ENCODE data around the gene PKMYT1.

PKMYT1 gene

DNA sequence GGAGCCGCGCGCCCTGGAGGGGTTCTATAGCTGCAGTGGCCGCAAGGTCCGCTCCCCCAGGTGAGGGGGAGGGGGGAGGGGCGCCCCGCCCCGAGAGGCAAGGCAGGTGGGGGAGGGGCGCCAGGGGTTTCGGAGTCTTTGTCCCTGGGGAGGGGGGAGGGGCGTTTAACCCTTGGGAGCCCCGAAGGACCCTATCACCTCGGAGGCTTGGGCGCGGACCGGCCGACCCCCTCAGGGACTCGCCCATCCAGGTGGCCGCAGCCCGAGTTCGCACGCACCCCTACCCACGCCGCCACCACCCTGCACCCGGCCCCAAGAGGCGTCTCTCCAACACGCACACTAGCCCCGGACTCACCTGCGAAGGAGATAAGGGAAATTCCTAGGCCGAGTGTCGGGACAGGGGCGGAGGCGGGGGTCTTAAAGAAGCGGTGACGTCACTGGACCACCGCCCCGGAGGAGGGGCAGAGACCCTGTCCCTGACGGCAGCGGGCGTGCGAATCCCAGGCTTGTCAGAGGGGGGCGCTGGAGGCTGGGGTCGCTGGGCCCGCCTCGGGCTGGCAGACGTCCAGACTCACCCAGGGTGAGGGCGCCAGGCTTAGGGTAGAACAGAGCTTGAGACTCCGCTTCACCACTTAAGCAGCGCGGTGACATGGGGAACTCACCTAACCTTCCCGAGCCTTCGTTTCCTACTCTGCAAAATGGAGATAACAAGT, 37.7 kb upstream of the PKMYT1 start, which contains the start of gene CLDN6:
Gene CLDN6, minus strand, starts transcription at position 390 of the 713 bp plus-strand sequence. CDS start 2,162 bp downstream, outside the sequence.
- no peak for DNase-seq

DNA sequence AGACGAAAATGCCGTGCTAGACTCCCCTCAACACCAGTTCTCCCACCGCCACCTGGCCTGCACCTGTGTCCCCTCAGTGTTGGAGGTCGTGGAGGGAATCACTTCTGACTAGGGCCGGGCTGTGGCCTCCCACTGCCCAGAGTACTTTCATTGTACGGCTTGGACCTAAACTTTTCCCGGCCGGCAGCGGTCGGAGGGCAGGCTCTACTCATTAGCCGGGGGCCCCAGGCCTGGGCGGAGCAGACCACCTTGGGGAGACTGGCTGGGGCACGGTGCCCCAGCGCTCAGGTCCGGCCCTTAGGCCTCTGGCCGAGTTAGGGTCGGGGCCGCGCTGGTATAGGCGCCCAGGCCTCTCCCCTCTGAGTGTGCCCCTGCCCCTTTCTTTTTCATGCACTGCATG, 37.1 kb upstream of the PKMYT1 start:
- no peak for DNase-seq

DNA sequence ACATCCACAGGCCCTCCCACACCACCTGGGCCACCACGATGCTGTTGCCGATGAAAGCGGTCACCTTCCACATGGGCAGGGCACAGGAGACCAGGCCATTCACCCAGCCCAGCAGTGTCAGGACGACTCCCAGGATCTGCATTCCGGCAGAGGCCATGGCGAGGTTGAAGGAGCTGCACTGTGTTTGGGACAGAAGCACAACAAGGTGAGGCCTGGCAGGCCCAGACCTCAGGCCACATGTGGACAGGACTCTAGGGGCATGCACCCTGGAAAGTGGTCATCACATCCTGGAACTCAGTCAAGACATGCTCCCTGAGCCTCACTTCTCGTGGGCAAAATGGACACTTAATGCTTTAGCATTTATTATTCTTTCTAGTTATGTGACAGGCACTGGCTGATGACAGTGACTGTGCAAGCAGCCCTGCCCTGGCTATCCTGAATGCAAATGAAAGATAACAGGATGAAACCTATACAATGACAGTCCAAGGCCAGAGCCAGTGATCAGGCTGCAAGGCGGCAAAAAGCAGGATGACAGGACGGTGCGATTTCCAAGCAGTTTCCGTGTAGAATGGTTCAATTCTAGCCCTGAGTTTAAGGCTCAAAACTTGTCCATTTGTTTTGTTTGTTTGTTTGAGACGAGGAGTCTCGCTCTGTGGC, 35.7 kb upstream of the PKMYT1 start:
- no peak for DNase-seq

DNA sequence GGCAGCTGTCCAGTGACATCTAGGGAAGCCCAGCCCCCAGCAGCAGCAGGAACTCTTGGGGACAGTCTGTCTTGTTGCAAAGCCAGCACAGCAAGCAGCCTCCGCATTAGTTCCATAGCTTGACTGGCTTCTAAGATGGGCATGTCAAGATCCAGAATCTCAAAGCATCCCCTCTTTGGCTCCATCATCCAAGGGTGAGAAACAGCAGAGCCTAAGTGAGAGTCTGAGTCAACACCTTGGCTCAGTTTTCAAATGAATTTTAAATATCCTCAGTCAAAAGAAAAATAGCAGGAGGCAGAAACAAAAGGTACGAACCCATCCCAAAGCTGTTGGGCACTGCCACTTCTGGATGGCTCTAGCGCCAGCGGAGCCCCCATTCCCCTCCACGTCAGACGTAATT, 34.7 kb upstream of the PKMYT1 start:
- no peak for DNase-seq

DNA sequence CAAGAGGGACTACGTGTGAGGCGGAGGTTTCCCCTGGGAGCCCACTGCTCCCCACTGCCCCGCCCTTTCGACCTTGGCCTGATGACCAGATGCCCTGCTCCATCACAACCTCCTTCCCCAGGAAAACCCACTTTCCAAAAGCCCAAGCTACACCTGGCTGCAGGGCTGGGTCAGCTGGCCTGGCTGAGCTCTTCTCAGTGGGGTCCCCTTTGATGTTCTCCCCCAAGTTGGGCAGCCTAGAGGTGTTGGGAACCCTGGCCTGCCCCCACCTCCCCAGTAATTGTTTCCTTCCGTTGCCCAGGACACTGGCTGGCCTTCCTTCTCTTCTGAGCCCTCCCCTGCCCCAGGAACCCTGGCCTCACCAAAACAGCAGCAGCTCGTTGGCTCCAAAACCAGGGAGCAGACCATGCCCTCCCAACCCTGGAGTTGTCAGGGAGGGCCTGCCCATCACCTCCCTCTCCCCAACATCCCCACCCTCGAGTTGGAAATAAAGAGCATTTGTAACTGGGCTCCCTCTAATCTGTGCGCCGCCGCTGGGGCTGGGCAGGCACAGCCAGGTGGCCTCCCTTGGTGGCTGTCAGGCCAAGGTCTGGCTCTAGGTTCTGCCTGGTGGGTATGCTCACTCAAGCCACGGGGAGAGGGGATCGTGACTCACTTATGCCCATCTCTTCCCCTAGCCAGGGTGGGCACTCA, 33.9 kb upstream of the PKMYT1 start:
- DNase-seq = no peak

DNA sequence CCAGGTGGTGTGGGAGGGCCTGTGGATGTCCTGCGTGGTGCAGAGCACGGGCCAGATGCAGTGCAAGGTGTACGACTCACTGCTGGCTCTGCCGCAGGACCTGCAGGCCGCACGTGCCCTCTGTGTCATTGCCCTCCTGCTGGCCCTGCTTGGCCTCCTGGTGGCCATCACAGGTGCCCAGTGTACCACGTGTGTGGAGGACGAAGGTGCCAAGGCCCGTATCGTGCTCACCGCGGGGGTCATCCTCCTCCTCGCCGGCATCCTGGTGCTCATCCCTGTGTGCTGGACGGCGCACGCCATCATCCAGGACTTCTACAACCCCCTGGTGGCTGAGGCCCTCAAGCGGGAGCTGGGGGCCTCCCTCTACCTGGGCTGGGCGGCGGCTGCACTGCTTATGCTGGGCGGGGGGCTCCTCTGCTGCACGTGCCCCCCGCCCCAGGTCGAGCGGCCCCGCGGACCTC, 33.3 kb upstream of the PKMYT1 start:
- no peak for DNase-seq

DNA sequence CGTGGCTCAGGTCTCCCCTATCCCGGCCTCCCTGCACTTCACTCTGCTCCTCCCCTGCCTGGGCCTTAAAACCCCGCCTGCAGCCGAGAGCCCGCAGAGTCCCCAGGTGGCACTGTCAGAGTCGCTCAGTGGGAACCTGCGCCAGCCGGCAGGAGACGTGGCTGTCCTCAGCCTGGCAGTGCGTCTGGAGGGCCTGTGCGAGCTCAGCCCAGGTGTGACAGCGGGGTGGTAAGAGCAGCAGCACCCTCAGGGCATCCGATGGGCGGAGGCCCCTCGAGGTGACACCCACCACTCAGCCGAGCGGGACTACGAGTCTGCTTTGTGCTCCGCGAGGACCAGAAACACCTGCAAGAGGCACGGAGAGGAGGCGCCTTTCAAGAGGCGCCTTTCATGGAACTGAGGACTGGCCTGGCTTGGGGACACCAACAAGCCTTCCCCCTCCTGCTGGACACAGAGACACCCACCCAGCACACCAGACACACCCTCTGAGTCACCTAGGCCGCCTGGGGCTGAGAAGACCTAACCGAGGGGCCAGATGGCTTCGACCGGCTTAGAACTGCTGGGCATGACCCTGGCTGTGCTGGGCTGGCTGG, 32.7 kb upstream of the PKMYT1 start, which contains the start of gene CLDN9:
Gene CLDN9, plus strand, starts transcription at position 96 of the 593 bp plus-strand sequence. Its CDS starts 440 bp downstream, at position 536.
- peak in 1 of 2 experiments; percentile 11 for DNase-seq

DNA sequence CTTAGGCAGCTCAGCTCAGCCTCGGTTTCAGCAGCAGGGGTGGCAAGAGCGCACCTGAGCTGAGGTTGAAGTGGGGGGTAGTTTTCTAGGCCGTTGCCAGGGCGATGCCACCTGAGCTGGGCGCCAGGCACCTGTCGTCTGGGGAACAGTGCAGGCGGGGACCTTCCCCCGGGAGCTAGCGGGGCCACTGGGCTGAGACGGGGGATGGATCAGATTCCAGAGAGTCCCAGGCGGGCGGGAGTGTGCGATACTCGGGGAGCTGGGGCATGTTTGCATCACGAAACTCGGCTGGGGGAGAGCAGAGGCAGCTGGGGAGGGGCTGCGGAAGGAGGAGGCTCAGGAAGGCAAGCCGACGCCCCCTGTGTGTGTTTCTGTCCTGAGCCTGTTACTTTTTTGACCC, 32.0 kb upstream of the PKMYT1 start:
- no peak for DNase-seq

DNA sequence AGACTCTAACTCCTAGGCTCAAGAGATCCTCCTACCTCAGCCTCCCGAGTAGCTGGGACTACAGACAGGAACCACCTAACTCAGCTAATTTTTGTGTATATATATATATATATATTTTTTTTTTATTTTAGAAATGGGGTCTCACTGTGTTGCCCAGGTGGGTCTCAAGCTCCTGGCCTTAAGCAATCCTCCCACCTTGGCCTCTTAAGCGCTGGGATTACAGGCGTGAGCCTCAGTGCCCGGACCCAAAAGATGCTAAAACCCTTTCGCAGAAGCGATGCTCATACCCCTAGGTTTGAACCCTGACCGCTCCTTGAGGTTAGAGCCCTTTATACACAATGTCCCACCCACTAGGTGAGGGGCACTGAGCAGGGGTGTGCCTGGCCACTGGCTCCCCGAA, 30.3 kb upstream of the PKMYT1 start:
- no peak for DNase-seq

DNA sequence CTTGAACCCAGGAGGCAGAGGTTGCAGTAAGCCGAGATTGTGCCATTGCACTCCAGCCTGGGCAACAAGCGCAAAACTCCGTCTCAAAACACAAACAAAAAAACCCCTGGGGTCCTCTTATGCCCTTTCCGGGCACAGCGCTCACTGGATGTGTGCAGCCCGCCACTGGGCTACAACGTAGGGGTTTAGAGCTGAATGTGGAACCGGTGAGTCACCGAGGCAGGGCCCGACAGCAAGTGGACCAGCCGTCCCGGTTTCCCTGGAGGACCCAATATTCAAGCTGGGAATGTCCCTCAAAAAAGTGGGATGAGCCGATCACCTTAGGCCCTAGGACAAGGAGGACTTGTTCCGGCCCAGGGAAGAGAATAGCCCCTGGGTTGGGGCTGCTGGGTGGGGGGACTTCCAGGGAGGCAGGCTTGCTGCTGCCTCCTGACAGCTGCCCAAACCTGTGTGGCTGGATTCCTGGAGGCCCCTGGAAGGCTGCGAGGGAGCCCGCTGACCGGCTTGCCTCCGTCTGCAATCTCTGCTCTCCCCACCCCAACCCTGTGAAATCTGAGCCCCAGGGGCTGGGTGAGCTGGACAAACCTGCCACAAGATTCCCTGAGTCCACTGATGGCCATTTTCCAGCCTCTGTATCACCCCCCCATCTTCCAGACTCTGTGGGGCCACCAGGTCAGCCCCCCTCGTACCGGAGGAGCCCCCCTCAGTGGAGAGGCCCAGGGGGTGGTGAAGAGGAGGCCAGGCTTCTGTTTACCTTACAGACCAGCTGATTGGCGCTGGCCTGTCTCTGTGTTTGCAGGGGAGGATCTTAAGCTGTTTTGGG, 29.5 kb upstream of the PKMYT1 start:
- DNase-seq = no peak

DNA sequence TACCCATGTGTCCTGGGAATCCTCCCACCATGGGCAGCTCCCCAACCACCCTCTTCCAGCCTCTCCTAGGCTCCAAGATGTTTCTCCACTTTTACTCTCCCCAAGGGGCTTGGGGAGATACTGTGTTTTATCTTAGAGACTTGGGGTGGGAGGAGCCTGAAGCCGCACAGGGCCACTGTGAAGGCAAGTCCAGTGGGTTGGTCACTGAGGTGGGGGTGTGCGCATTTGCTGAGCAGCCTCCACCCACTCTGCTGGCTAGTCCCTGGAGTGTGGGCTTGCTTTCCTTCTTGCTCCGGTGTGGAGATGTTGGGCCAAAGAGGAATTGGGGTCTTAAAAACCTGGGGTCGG, 28.4 kb upstream of the PKMYT1 start:
- DNase-seq = no peak

DNA sequence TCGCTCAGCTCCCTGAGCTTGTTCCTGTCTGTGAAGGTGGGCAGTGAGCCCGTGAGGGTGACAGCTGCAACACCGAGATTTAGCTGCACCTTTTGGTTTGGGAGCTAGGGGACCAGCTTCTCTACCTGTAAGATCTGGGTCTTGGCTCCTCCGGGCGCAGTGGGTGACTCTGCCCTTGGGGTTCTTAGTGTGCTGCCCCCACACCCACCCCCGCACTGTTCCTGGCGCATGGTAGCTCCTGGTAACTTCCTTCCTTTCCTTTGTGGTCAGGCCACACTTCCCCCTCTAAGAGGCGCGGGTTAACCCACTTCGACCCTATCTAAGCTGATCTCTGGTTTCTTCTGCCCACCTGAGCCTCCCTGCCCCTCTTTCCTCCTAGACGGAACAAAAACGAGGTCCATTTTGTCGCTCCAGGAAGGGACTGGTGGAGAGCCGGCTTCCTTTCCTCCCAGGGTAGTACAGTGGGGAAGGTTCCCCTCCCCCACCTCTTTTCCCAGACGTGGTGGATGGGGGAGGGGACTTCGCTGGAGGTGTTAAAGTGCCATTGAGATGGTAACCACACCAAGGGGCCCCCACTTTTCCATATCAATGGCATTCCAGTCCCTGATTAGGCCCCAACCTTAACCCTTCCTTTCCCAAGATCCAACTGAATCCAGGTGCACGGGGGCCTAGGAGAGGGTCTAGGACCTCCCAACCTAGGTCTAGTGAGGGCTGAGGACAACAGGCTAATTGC, 27.9 kb upstream of the PKMYT1 start:
- DNase-seq = no peak

DNA sequence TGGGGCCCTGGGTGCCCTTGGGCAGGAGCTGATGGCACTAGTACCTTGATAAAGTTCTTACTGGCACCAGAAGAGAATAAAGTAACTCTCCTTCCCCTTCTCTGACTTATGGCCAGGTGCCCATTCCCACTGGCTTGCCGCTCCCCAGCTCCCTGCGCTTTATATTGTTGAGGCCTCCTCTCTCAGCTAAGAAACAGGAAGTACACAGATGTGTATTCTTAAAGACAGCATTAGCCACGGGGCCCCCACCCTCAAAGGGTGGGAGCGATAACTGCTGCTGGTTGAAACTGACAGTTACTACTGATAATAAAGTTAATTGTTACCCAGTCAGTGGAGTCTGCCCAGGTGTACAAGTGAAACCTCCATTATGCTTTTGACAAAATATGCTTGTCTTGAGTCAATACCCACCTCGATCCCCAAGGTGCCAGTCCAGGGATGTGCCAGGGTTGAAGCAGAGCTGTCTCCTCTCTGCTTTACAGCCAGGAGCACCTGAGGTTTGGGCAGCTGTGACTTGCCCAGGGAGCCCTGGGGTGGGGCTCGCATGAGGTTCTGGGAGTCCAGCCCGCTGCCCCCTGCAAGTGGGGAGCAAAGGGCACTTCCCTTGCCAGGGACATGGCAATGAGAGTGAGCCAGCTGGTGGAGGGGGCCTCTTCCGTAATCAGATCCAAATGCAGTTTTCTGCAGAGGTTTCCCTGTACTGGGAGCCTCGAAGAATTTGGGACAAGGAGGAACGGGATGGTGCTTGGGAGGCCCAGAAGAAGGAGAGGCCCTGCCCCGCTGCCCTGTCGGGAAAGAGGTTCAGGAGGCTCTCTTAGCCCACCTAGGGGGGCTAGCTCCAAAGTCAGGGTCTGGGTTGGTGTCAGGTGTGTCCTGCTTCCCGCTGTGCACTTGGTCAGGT, 27.1 kb upstream of the PKMYT1 start:
- DNase-seq = no peak

DNA sequence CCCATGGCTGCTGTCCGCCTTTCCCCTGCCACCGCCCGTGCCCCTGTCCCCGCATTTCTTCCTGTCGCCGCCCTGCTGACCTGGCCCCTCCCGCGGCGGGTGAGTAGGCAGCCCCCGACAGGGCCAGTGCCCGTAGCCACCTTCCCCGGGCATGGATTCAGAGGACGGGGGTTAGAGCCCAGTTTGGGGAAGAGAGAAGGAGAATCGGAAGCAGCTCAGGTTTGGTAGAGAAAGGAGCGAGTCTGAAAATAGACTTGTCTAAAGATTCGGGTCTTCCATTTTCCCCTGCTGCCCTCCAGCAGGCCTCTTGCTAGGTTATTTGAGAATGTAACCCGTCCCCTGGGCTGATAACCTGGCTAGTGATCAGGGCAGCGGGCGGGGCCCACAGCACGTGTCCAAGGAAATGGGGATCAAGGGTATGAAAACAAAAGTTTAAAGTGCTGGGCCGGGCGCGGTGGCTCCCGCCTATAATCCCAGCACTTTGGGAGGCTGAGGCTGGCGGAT, 24.6 kb upstream of the PKMYT1 start:
- no peak for DNase-seq

DNA sequence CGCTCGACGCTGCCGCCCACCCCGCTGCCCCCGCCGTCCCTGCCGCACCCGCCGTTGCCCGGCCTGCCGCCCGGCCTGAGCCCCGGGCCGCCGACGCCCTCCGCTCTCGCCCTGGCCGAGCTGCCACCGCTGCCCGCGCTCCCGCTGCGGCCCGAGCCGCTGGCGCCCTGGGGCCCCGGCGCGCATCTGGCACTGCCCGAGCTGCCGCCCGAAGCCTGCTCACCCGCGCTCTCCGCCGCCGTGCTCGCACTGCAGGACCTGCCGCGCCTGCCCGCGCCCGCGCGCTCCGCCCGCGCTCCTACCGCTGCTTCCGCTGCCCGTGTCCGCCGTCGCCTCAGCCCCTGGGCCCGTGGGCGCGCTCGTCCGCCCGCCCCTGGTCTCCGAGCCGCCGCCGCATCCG, 24.1 kb upstream of the PKMYT1 start:
- no peak for DNase-seq

DNA sequence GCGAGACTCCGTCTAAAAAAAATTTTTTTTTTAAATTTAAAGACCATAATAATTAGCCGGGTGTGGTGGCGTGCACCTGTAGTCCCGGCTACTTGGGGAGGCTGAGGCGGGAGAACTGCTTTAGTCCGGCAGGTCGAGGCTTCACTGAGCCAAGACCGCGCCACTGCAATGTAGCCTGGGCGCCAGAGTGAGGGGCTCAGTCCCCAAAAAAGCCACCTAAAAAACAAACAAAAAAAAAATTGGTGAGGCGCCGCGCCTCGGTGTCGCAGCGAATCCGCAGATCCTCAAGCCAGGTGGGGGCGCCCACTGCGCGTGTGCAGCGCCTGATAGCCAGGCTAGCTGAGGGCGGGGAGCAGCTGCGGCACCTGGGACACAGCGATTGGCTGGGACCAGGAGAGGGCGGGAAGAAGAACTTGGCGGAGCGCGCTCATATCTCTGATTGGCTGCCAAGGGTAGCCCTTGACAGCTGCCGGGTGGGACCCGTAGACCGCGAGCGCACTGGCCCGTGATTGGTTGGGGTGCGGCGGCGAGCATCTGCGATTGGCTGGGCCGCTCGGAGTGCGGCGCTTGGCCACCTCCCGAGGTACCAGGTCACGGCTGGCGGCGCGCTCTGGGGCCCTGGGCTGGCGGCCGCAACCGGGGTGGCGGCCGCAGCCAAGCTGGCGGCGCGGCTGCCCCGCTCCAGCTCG, 23.5 kb upstream of the PKMYT1 start:
- peak; percentile 91 to 94 for DNase-seq

DNA sequence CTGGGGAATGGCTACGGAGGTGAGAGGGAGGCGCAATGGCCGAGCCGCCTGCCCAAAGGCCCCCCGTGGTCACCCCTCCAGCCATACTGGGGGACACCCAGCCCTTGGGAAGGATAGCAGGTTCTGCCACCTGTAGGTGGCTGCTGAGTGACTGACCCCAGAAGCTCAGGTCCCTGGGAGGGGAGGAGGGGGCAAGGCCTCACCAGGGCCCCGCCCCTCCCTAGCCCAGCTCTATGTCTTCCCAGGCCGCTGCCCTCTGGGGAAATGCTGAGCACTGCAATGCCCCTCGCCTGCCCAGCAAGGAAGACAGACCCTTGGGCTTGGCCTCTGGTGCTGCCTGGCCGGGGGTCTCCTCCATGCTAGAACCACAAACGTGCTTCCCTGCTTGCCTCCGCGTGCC, 21.1 kb upstream of the PKMYT1 start:
- DNase-seq = no peak

DNA sequence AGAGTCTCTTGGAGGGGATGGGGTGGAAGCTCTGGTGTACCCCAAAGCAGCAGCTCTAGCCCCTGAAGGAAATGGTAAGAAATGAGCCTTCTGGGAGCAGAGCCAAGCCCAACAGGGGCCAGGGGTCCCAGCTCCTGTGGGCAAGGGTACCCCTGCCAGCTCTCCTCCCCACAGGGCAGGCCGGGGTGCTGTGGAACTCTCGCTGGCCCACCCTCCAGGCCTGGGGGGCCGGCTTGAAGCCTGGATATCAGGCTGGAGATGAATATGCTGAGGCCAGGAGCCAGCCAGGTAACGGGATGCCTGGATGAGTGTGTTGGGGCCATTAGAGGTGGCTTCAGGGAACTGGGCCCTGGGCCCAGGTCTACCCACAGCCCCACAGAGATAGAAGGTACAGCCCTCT, 20.3 kb upstream of the PKMYT1 start:
- no peak for DNase-seq

DNA sequence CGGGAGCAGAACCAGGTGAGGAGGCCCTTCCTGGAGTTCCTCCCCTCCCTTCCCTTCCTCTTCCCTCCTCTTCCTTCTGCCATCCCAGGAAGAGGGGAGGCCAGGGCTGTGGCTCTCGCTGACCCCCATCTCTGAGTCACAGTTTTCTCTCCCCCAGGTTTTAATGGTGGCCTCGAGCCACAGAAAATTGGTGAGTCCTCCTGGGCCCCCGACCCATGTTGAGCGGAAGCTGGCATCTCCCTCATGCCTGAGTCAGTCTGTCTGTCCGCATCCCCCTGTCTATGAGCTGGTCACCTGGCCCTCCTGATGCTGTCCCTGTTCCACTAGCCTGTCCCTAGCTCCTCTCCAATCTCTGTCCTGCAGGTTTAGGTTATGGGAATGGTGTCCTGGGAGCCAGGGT, 19.7 kb upstream of the PKMYT1 start:
- no peak for DNase-seq

DNA sequence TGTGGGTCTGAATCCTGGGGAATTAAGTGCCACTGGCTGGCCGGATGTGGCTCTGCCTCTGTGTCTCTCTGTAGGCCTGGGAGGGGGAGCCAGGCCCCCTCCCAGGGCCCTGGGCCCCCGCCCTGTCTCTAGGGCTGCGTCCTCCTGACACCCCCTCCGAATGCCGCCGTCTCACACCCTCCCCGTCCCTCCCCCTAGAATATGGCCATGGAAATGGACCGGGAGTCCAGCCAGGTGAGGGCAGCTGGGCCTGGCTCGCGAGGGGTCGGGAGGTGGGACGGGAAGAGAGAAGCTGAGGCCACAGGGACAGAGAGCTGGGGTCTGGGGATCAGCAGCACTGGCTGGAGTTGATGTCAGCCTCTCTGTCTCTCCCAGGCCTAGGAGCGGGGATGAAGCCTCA, 16.1 kb upstream of the PKMYT1 start:
- no peak for DNase-seq

Measured in SW 1271 (cell line).